GM19467 (cell line): ENCODE measurements around the gene NELFB.

ENCODE experiments used
- ATAC-seq: cut with Tn5 transposase; IDR thresholded peaks from one replicate; pipeline ENCODE4 v1.9.1; 2021; ENCODE audit warnings: mild to moderate bottlenecking, moderate library complexity; ENCODE audit not compliant: unreplicated experiment

The NELFB gene

GRCh38 chr9:137313326-137313936, 58.3 kb downstream of the NELFB start:
- ATAC-seq, result no peak

- no peak for ATAC-seq
Measured at GRCh38 chr9:137313956-137314560, 58.9 kb downstream of the NELFB start.

GRCh38 chr9:137314561-137315560, 59.7 kb downstream of the NELFB start:
- ATAC-seq, result no peak

GRCh38 chr9:137315581-137316011, 60.5 kb downstream of the NELFB start:
- no peak for ATAC-seq

- no peak for ATAC-seq
Measured at GRCh38 chr9:137316012-137316981, 61.2 kb downstream of the NELFB start.

- no peak for ATAC-seq
Measured at GRCh38 chr9:137317021-137317717, 62.0 kb downstream of the NELFB start.

- no peak for ATAC-seq
Measured at GRCh38 chr9:137317718-137318511, 62.8 kb downstream of the NELFB start.

- ATAC-seq, result no peak
Measured at GRCh38 chr9:137318602-137319001, 63.5 kb downstream of the NELFB start.

- ATAC-seq, result no peak
Measured at GRCh38 chr9:137319011-137319738, 64.0 kb downstream of the NELFB start.

GRCh38 chr9:137319739-137320551, 64.8 kb downstream of the NELFB start:
- no peak for ATAC-seq

GRCh38 chr9:137320555-137321384, 65.6 kb downstream of the NELFB start:
- no peak for ATAC-seq

- ATAC-seq, result no peak
Measured at GRCh38 chr9:137321726-137322361, 66.7 kb downstream of the NELFB start.
